LNCAP (cell line): Measurements from ENCODE around the gene PAFAH1B2.

Source experiments
- TF ChIP-seq, protein P1 (sequence below): fragments of 450-650 bp; IDR thresholded peaks from 2 replicates; pipeline ENCODE4 v1.5.1; 2017; ENCODE audit warnings: mild to moderate bottlenecking

Gene PAFAH1B2

DNA sequence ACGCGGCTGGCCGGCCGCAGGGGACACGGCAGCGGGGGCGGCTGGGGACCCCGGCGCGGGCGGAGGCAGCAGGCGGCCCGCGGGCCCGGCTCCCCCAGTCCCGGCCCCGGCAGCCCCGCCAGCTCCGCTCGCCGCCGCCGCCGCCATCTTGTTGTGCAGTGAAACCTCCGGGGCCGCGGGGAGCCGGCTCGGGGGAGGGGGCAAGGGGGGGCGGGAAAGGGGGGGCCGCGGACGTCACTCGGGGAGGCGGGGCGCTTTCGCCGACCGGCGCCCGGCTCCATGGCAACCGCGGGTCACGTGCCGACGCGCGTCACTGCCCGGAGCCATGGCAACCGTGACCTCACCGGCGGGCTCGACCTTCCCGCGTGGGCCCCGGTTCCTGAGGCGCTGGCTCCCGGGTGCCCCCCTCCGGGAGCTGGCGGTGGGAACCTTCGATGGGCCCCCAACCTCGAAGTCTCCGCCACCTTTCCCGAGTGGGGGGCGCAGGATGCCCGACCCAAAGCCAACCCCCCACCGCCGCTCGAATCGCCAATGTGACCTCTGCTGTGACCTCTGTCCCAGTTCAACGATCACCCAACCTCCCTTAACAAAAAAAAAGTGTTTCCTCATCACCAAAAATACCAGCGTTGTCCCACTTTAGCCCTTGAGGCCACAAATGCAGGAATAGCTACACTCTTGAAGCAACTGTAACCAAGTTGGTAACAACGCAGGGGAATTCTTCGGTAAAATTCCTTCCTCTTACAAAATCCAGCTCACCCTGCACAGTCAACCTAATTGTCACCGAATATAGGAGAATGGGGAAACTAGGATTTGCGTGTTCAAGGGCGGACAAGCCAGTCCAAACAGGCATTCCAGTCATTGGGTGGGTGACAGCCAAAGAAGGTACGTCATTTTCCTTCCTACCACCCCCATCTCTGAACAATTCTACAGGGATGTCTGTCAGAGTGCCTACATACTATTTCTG lies 45.5 kb upstream of the PAFAH1B2 start, which contains the start of gene SIK3:
SIK3 (minus strand) TSS at position 160 of the 964 bp plus-strand sequence; CDS start at position 147, 13 bp downstream.
- TF ChIP-seq, protein P1, sequence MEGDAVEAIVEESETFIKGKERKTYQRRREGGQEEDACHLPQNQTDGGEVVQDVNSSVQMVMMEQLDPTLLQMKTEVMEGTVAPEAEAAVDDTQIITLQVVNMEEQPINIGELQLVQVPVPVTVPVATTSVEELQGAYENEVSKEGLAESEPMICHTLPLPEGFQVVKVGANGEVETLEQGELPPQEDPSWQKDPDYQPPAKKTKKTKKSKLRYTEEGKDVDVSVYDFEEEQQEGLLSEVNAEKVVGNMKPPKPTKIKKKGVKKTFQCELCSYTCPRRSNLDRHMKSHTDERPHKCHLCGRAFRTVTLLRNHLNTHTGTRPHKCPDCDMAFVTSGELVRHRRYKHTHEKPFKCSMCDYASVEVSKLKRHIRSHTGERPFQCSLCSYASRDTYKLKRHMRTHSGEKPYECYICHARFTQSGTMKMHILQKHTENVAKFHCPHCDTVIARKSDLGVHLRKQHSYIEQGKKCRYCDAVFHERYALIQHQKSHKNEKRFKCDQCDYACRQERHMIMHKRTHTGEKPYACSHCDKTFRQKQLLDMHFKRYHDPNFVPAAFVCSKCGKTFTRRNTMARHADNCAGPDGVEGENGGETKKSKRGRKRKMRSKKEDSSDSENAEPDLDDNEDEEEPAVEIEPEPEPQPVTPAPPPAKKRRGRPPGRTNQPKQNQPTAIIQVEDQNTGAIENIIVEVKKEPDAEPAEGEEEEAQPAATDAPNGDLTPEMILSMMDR: peak; percentile 27; the same call in 1 of the 2 replicates

- TF ChIP-seq, protein P1: no peak
Observed at GRCh38 chr11:117099696-117100095, 44.4 kb upstream of the PAFAH1B2 start.

- TF ChIP-seq, protein P1: no peak
Observed at GRCh38 chr11:117100556-117100955, 43.5 kb upstream of the PAFAH1B2 start.

DNA sequence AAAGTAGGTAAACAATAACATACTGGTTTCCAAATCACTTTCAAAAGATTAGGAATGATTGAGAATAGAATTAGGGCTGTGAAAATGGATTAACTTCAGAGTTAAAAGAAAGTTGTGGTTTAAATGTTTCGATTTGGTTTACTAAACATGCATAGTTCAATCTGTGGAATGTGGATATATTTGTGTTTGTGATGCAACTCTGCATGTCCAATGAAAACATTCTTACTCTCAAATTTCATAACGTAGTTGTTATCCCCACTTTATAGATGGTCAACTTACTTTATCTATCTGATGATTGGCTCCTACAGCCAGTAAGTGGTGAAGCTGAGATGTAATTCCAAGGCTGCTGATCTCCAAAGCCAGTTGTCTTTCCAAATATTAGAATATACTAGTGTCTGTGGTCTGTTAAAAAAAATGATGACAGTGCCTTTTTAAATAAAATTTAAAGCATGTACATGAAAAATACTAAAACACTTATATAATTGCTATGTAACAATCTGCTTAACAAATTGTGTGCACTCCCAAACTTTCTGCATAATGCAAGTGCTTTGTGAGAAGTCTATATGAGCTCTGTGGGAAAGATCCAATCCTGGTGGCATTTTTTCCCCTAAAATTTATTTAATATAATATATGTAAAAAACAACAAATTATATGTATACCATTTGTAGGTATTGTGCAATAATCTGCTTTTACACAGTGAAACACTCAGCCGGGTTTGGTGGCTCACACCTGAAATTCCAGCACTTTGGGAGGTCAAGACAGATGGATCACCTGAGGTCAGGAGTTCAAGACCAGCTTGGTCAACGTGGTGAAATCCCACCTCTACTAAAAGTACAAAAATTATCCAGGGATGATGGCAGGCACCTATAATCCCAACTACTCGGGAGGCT lies 36.1 kb upstream of the PAFAH1B2 start:
- TF ChIP-seq, protein P1: no peak

DNA sequence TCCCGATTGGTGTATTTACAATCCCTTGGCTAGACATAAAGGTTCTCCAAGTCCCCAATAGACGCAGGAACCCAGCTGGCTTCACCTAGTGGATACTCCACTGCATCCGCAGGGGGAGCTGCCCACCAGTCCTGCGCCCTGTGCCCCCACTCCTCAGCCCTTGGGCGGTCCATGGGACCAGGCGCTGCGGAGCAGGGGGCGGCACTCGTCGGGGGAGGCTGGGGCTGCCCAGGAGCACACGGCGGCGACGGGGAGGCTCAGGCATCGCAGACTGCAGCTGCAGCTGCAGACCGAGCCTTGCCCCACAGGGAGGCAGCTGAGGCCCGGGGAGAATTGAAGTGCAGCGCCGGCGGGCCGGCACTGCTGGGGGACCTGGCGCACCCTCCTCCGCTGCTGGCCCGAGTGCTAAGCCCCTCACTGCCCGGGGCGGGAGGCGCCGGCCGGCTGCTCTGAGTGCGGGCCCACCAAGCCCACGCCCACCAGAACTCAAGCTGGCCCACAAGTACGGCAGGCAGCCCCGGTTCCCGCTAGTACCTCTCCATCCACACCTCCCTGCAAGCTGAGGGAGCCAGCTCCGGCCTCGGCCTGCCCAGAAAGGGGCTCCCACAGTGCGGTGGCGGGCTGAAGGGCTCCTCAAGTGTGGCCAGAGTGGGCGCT lies 33.7 kb upstream of the PAFAH1B2 start:
- TF ChIP-seq, protein P1: no peak

DNA sequence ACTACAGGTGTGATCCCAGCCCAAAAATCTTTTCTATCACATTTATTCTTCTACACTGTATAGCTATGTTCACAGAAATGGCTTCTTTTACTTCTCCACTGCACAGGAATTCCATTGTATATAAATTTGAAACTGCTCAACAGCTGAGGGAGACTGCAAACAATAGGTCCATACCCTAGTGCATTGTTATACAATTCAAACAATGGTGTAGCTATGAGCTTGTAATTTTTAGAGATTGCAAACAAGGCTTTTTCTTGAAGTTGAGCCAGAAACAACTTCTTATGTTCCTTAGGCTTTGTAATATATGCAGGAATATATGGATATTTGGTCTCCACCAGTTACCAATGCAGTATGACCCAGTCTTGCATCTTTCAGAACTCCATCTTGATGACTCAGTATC lies 26.4 kb upstream of the PAFAH1B2 start:
- TF ChIP-seq, protein P1: no peak

DNA sequence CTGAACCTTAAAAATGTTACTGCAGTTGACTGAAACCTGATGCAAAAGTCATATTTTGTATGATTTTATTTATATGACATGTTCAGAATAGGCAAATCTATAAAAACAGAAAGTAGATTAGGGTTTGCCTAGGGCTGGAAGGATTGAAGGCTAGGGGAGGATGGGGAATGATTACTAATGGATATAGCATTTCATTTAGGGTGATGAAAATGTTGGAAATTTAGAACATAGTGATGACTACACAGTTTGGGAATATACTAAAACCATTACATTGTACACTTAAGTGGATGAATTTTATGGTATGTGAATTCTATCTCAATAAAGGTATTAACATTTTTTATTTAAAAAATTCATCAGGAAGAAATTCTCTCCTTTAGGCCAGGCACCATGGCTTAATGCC lies 22.9 kb upstream of the PAFAH1B2 start:
- TF ChIP-seq, protein P1: no peak
